ENCODE measurements around the gene AOPEP. TPM values are rescaled to one million over a fixed set of nuclear protein-coding genes. Genes with fewer than 3 reads are reported as not detected.
A peak's percentile ranks its signal among the peaks of the same experiment; 100 is the strongest.

The AOPEP gene
- total RNA-seq, 4 donors from 2014 or later, result 305 to 458 (median 419) TPM

- WGBS, result 67% methylated on average over 5 of the region's 5 CpGs
- Histone ChIP-seq H3K4me3 (no peak overlapping the region), H3K9me3 (no peaks in the 10 kb centered on the region), H3K4me1 (peaks cover 87 to 100% (median 99%) of the 10 kb centered on the region in 4 donors), H3K27ac (replicated peaks in 1 of 4) (peak overlapping the region; percentile 61 to 95 (median 86)), H3K27me3 (no peaks in the 10 kb centered on the region), H3K36me3 (peaks cover 0 to 43% (median 29%) of the 10 kb centered on the region in 4 donors)
- intact Hi-C loops (cut with DNase I), result no loop called here
- no peak for TF ChIP-seq POLR2A (IDR thresholded peaks at IDR 0.05; ENCODE audit: low read depth)
- no peak for TF ChIP-seq POLR2AphosphoS5 (IDR thresholded peaks at IDR 0.05)
- no peak for TF ChIP-seq CTCF (IDR thresholded peaks at IDR 0.05)
- no peak for TF ChIP-seq EP300 (IDR thresholded peaks at IDR 0.05)
- no peak for DNase-seq (ENCODE audit: extremely low spot score)
These were observed 345.0 kb downstream of the AOPEP start for GRCh38 chr9:95071450-95071849.

- TF ChIP-seq POLR2A (IDR thresholded peaks at IDR 0.05; ENCODE audit: low read depth) (no peak), EP300 (IDR thresholded peaks at IDR 0.05) (no peak), POLR2AphosphoS5 (IDR thresholded peaks at IDR 0.05) (peak in 1 of 2 donors; percentile 30)
- peaks cover 0 to 38% (median 26%) of the 10 kb centered on the region in 4 donors for H3K36me3 ChIP-seq
- 80% methylated on average over 2 of the region's 5 CpGs for WGBS
- H3K27me3 ChIP-seq, result no peaks in the 10 kb centered on the region
- intact Hi-C loops (cut with DNase I), result no loop called here
- H3K4me3 ChIP-seq, result no peak overlapping the region
- no peaks in the 10 kb centered on the region for H3K9me3 ChIP-seq
- peaks cover 87 to 100% (median 99%) of the 10 kb centered on the region in 4 donors for H3K4me1 ChIP-seq
- no peak for DNase-seq (ENCODE audit: extremely low spot score)
- H3K27ac ChIP-seq (replicated peaks in 1 of 4), result peak overlapping the region; percentile 61 to 95 (median 86)
These were observed 345.4 kb downstream of the AOPEP start for GRCh38 chr9:95071925-95072324.

GRCh38 chr9:95073042-95073607, 346.6 kb downstream of the AOPEP start:
- H3K4me1 ChIP-seq, result peaks cover 87 to 100% (median 99%) of the 10 kb centered on the region in 4 donors
- no peak for DNase-seq (ENCODE audit: extremely low spot score)
- intact Hi-C loops (cut with DNase I), result no loop called here
- H3K27me3 ChIP-seq, result no peaks in the 10 kb centered on the region
- peaks cover 0 to 32% (median 21%) of the 10 kb centered on the region in 4 donors for H3K36me3 ChIP-seq
- H3K9me3 ChIP-seq, result no peaks in the 10 kb centered on the region
- 79% methylated on average over 18 of the region's 18 CpGs for WGBS
- H3K4me3 ChIP-seq, result no peak overlapping the region
- TF ChIP-seq CTCF (IDR thresholded peaks at IDR 0.05) (peak in 2 of 3 experiments; percentile 25 to 43), POLR2A (IDR thresholded peaks at IDR 0.05; ENCODE audit: low read depth) (no peak)
- H3K27ac ChIP-seq (replicated peaks in 1 of 4), result peak overlapping the region; percentile 61 to 95 (median 86)

- DNase-seq (ENCODE audit: extremely low spot score), result no peak
- H3K27me3 ChIP-seq, result no peaks in the 10 kb centered on the region
- H3K9me3 ChIP-seq, result no peaks in the 10 kb centered on the region
- TF ChIP-seq POLR2A (IDR thresholded peaks at IDR 0.05; ENCODE audit: low read depth) (no peak), POLR2AphosphoS5 (IDR thresholded peaks at IDR 0.05) (peak in 1 of 2 donors; percentile 13)
- no peak overlapping the region for H3K4me3 ChIP-seq
- H3K27ac ChIP-seq (replicated peaks in 1 of 4), result peak overlapping the region; percentile 61 to 95 (median 86)
- peaks cover 89 to 100% (median 99%) of the 10 kb centered on the region in 4 donors for H3K4me1 ChIP-seq
- intact Hi-C loops (cut with DNase I), result no loop called here
- peaks cover 0 to 29% (median 17%) of the 10 kb centered on the region in 4 donors for H3K36me3 ChIP-seq
- 64% methylated on average over 5 of the region's 5 CpGs for WGBS
These were observed 347.4 kb downstream of the AOPEP start for GRCh38 chr9:95073918-95074317.

- H3K36me3 ChIP-seq, result peaks cover 0 to 28% (median 16%) of the 10 kb centered on the region in 4 donors
- DNase-seq (ENCODE audit: extremely low spot score), result no peak
- intact Hi-C loops (cut with DNase I), result no loop called here
These were observed 348.1 kb downstream of the AOPEP start for GRCh38 chr9:95074632-95075031.

GRCh38 chr9:95075700-95076099, 349.2 kb downstream of the AOPEP start:
- H3K36me3 ChIP-seq, result peaks cover 0 to 34% (median 20%) of the 10 kb centered on the region in 4 donors
- H3K9me3 ChIP-seq, result no peaks in the 10 kb centered on the region
- peaks cover 89 to 100% (median 99%) of the 10 kb centered on the region in 4 donors for H3K4me1 ChIP-seq
- intact Hi-C loops (cut with DNase I), result no loop called here
- no peak overlapping the region for H3K4me3 ChIP-seq
- 68% methylated on average over 7 of the region's 7 CpGs for WGBS
- TF ChIP-seq CTCF (IDR thresholded peaks at IDR 0.05) (no peak), POLR2A (IDR thresholded peaks at IDR 0.05; ENCODE audit: low read depth) (no peak), POLR2AphosphoS5 (IDR thresholded peaks at IDR 0.05) (no peak), EP300 (IDR thresholded peaks at IDR 0.05) (no peak)
- no peaks in the 10 kb centered on the region for H3K27me3 ChIP-seq
- no peak for DNase-seq (ENCODE audit: extremely low spot score)
- peak overlapping the region; percentile 86 to 95 (median 86) for H3K27ac ChIP-seq (replicated peaks in 1 of 4)

More at GRCh38 chr9:95074632-95075031, 348.1 kb downstream of the AOPEP start:
- H3K4me3 ChIP-seq, result peak overlapping the region in 1 of 4 donors; percentile 1
- 53% methylated on average over 8 of the region's 9 CpGs for WGBS
- peak overlapping the region; percentile 86 to 95 (median 86) for H3K27ac ChIP-seq (replicated peaks in 1 of 4)
- no peaks in the 10 kb centered on the region for H3K27me3 ChIP-seq
- no peaks in the 10 kb centered on the region for H3K9me3 ChIP-seq
- TF ChIP-seq EP300 (IDR thresholded peaks at IDR 0.05) (no peak), POLR2AphosphoS5 (IDR thresholded peaks at IDR 0.05) (peak in 1 of 2 donors; percentile 16)
- peaks cover 89 to 100% (median 99%) of the 10 kb centered on the region in 4 donors for H3K4me1 ChIP-seq

All from esophagus muscularis mucosa (tissue), 4 donors.